GM06990 (cell line): Measurements from ENCODE around the gene LAMP5.

Experiments
- DNase-seq: peaks from one replicate; pipeline ENCODE4 v3.0.0-alpha.2; 2011; ENCODE audit not compliant: insufficient read length; ENCODE audit errors: extremely low read depth
- H3K27me3 ChIP-seq: replicated peaks from 2 replicates; pipeline ENCODE4 v1.6.0; 2011; ENCODE audit warnings: low read length; ENCODE audit not compliant: control insufficient read depth, insufficient read depth
- H3K36me3 ChIP-seq: 2 replicates; pipeline ENCODE4 v1.5.1; 2011; ENCODE audit warnings: low read length; ENCODE audit not compliant: control insufficient read depth, insufficient read depth
- H3K4me3 ChIP-seq: replicated peaks from 2 replicates; pipeline ENCODE4 v1.5.1; 2011; ENCODE audit warnings: low read depth, mild to moderate bottlenecking, control low read depth, low read length
- TF ChIP-seq, protein P1 (sequence below): IDR thresholded peaks from 2 replicates; pipeline ENCODE4 v1.5.1; 2011; ENCODE audit warnings: low read length, control low read depth, mild to moderate bottlenecking, inconsistent platforms; ENCODE audit not compliant: insufficient read depth, poor library complexity, severe bottlenecking

LAMP5 gene

DNA sequence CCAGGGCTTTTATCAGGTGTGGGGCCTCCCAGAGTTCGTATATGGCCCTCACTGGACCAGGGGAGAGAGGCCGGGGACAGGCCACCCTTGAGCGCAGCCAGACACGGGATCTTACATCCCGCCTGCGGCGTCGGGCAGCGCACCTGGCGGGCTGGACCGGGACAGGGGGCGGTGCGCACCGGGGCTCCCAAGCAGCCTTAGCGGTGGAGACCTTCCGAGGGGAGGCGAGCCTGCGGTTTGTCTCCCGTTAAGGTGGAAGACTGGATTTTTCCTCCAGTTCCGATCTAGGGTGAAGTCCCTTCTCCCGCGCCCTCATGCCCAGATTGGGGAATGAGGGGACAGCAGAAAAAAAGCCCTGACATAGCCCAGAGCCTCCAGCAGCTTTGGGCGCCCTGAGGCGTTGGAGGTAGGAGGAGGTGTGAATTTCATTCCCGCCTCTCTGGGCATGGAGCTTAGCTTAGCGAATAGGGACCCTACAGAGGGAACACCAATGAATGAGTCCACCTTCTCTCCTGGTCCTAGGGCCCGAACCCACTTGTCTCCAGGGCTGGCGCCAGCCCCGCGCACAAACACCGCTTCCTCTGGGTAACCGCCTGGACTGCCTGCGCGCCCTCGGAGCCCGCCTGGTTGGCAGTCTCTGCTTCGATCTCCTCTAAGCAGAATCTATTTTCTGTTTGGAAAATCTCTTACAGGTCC, 6.7 kb upstream of the LAMP5 start:
- DNase-seq = no peak
- Histone ChIP-seq H3K36me3 (no peaks in the 10 kb centered on the region), H3K4me3 (no peak overlapping the region), H3K27me3 (no peaks in the 10 kb centered on the region)
- TF ChIP-seq, protein P1, sequence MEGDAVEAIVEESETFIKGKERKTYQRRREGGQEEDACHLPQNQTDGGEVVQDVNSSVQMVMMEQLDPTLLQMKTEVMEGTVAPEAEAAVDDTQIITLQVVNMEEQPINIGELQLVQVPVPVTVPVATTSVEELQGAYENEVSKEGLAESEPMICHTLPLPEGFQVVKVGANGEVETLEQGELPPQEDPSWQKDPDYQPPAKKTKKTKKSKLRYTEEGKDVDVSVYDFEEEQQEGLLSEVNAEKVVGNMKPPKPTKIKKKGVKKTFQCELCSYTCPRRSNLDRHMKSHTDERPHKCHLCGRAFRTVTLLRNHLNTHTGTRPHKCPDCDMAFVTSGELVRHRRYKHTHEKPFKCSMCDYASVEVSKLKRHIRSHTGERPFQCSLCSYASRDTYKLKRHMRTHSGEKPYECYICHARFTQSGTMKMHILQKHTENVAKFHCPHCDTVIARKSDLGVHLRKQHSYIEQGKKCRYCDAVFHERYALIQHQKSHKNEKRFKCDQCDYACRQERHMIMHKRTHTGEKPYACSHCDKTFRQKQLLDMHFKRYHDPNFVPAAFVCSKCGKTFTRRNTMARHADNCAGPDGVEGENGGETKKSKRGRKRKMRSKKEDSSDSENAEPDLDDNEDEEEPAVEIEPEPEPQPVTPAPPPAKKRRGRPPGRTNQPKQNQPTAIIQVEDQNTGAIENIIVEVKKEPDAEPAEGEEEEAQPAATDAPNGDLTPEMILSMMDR = no peak

DNA sequence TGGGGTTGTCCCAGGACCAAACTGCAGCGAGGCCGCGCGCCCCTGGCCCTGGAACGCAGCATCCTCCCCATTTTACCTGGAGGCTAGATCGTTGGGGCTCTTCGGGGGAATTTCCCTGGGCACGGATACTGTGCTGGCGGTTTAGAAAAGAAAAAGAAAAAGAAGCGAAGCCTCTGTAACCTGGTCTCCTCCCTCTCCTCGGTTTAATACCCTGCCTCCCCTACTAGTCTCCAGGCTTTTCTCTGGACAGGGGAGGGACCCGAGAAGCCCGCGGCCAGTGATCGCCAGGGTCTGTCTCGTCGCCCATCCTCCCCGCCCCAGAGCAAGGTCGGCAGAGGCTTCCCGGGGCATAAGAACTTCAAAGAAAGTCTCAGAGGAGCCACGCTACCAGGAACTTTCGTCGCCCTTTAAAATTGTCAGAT, 6.1 kb upstream of the LAMP5 start:
- no peaks in the 10 kb centered on the region for H3K27me3 ChIP-seq
- TF ChIP-seq, protein P1 = no peak
- no peak overlapping the region for H3K4me3 ChIP-seq
- H3K36me3 ChIP-seq = no peaks in the 10 kb centered on the region
- no peak for DNase-seq

DNA sequence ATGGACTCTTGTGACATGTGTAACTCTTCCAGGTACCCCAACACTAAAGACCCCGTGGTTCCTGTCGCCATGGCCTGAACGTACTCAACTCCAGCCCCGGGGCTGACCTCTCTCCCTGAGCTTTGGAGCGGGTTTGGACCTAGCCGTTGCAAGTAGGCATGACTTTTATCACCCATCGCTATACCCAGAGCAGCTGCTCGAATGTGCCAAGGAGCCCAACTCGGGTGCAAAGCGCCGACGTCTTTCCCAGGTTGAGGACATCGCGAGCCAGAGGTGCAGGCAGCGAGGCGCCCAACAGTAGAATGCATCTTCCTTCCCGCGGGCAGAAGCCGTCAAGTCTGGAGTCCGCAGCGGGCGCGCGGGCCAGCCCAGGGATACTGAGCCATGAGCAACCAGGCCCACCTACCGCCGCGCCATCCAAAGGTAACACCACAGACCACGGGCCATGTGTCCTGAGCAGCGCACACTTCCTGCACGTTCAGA, 5.7 kb upstream of the LAMP5 start:
- Histone ChIP-seq H3K27me3 (no peaks in the 10 kb centered on the region), H3K36me3 (no peaks in the 10 kb centered on the region), H3K4me3 (no peak overlapping the region)
- TF ChIP-seq, protein P1 = no peak
- DNase-seq = no peak

DNA sequence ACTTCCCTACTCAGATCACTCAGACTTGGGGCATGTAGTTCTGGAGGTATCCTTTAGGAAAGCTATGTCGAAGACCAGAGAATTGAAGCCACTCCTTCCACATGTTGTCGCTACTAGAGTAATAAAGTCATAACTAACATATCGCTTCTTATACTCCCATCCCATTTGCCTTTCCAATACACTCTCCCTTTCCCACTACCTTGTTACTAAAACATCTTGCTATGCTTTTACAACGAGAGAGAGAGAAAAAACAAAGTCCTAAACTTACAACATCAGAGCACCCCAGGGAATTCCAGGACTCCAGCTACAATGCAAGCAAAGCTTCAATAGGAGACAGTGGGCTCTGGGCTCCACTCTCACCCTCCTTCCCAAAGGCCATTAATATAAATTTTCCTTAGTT, 5.1 kb upstream of the LAMP5 start:
- H3K27me3 ChIP-seq = no peaks in the 10 kb centered on the region

DNA sequence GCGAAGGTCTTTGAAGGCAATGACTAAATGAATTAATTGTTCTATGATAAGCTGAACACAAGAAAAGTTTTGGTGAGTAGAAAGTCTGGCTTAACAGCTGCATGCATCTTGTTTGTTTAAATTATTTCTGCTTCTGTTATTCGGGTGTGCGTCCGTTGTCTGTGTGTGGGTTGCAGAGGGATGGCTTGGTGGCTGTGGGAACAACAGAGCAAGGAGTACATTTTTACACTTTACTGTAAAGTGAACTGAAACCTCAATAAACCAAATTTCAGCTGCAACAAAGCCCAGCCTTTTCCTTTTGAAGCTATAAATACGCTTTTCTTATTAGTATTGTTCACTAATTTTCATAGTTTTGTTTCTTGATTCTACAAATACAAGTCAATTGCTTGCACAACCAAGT, 3.5 kb upstream of the LAMP5 start:
- Histone ChIP-seq H3K4me3 (no peak overlapping the region; the same call in 1 of the 2 replicates), H3K27me3 (no peaks in the 10 kb centered on the region), H3K36me3 (no peaks in the 10 kb centered on the region)
- TF ChIP-seq, protein P1 = no peak
- no peak for DNase-seq

More for the DNA sequence above, 5.1 kb upstream of the LAMP5 start:
- no peak overlapping the region for H3K4me3 ChIP-seq
- TF ChIP-seq, protein P1 = no peak
- no peak for DNase-seq
- no peaks in the 10 kb centered on the region for H3K36me3 ChIP-seq
